Occipital lobe (tissue), 2 donors: ENCODE data around the gene SOCS1. TPM values are rescaled to one million over a fixed set of nuclear protein-coding genes. Genes with fewer than 3 reads are reported as not detected.

Experiments
- DNase-seq: peaks from one replicate; lab custom pipeline; 2025; lab: John Stamatoyannopoulos, UW
- total RNA-seq: library from RNA; depleted of rRNA; stranded (reverse); fragments of >200 nt; gene quantifications from one replicate; pipeline ENCODE4 v1.2.3, GENCODE V29; 2014

SOCS1 gene
- total RNA-seq, 1 donor from 2014 or later: not detected

DNA sequence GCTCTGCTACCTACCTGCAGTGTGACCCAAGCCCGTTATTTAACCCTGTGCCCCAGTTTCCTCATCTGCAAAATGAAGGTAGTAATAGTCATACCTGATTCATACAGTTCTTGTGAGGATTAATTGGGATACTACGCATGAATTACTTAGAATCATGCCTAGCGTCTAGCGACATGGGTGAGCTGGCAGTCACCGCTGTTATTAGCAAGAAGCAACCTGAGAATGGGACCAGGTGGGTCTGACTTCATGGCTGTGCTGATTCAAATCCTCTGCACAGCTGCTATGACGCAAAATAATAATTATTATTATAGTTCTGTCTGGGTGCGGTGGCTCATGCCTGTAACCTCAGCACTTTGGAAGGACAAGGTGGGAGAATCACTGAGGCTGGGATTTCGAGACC is 7.9 kb downstream of the SOCS1 start:
- DNase-seq: no peak

DNA sequence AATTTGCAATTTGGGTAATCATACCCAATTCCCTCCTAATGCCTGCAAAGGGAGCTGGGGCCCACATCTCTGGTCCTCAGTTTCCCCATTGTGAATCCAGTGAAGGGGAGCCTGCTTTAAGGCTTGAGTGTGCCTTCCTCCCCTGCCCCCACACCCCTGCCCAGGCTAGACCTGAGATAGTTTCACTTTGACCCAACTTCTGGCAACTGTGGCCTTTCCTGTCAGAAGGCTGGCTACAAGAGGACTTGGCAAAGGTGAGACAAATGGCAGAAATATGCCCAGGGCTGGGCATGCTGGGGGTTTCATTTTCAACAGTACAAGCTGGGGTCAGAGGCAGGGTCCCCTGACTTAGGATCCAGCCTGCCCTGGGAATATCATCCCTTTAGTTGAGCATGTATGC is 10.0 kb downstream of the SOCS1 start:
- no peak for DNase-seq

DNA sequence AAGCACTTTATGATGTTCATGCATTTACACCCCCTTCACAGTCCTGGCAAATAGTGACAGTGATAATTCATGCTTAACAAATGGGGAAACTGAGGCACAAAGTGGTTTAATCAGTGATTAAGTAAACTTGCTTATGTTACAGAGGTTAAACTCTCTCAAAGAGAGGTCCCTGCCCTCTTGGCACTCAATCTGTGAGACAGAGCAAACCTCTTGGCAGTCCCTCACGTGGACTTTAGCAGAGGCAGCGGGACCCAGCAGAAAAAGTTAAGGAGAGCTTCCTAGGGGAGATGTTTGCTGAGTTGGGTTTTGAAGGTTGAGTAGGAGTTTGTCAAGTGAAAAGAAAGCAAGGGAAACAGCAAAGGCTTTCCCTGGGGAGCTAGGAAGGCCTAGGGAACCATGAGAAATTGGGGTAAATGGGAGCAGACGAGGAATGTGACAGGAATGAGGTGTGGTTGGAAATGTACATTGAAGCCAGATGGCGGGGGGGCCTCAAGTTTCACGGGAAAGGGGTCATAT is 10.7 kb downstream of the SOCS1 start:
- no peak for DNase-seq

DNA sequence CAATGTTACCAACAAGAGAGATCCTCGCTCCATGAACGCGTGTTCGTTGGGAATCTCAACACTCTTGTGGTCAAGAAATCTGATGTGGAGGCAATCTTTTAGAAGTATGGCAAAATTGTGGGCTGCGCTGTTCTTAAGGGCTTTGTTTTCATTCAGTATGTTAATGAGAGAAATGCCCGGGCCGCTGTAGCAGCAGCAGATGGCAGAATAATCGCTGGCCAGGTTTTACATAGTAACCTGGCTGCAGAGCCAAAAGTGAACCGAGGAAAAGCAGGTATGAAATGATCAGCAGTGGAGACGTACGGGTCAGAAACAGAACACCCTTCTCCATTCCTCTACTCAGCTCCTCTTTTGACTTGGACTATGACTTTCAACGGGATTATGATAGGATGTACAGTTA is 13.3 kb downstream of the SOCS1 start:
- no peak for DNase-seq

DNA sequence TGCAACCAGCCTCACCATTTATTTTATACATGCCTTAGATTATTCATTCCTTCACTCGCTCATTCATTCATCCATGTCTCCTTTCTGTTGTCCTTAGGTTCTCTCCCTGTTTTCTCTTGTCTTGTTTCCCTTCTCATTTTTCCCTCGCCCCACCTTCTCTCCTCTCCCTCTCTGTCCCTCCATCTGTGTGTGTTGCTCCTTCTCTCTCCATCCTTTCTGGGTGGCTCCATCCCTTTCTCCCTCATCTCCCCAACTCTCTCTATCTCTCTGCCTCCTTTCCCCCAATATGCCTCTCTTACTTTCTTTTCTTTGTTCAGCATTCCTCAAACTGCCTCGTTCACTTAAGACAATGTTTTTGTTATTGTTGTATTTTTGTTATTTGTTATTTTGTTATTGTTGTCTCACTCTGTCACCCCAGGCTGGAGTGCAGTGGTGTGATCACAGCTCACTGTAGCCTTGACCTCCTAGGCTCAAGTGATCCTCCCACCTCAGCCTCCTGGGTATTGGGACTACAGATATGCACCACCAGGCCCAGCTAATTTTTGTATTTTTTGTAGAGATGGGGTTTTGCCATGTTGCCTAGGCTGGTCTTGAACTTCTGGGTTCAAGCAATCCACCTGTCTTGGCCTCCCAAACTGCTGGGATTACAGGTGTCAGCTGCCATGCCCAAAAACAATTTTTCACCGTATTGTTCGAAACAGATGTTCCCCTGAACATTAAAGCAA is 14.4 kb downstream of the SOCS1 start:
- DNase-seq: no peak

DNA sequence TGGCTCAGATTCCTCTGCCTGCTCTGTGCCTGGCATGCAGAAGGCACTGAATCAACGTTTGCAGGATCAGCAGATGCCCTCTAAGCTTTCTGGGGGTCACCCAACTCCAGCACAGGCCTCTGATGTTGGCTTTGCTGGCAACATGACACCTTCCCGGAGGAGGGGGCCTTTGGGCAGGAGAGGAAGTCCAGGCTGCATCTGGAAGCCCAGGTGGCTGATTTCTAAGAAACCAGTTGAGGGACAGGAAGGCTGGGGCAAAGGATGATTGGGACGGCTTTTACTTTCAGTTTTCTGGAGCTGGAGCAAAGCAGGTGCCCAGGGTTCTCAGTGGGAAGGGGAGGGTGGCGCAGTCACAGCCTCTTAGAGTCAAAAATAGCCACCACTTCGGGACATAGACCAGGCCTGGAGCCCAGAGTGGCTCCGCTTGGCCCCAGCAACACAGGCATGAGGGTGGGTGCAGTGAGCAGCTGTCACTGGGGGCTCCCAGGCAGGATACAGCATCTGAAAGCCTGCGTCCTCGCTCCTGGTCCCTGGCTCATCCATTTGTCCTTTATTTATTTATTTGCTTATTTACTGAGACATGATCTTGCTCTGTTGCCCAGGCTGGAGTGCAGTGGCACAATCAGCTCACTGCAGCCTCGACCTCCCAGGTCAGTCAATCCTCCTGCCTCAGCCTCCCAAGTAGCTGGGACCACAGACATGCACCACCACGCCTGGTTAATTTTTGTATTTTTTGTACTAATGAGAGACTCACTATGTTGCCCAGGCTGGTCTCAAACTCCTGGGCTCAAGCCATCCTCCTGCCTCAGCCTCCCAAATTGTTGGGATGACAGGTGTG is 15.1 kb downstream of the SOCS1 start:
- no peak for DNase-seq

DNA sequence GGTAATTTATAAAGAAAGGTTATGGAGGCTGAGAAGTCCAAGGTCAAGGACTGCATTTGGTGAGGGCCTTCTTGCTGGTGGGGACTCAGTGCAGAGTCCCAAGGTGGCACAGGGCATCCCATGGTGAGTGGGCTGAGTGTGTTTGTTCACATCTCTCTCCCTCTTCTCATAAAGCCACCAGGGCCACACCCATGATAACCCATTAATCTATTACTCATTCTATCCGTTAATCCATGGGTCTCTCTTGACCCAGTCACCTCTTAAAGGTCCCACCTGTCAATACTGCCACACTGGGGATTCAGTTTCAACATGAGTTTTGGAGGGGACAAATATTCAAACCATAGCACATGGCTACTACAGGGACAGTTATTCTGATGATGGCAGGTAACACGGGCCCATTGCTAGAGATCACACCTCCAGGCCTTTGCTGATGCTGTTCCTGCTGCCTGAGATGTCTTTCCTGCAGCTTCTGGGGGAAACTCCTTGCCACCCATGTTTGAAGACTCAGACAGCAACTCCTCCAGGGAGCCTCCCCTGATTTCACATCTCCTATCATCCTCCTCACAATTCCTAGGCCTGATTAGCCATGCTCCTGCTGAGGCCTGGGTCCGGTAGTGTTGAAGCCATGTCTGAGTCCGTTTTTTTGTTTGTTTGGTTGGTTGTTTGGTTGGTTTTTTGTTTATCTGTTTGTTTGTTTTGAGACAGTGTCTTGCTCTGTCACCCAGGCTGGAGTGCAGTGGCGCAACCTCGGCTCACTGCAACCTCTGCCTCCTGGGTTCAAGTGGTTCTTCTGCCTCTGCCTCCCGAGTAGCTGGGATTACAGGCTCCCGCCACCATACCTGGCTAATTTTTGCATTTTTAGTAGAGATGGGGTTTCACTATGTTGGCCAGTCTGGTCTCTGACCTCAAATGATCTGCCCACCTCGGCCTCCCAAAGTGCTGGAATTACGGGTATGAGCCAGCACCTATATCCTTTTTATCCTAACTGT is 16.1 kb downstream of the SOCS1 start:
- no peak for DNase-seq

DNA sequence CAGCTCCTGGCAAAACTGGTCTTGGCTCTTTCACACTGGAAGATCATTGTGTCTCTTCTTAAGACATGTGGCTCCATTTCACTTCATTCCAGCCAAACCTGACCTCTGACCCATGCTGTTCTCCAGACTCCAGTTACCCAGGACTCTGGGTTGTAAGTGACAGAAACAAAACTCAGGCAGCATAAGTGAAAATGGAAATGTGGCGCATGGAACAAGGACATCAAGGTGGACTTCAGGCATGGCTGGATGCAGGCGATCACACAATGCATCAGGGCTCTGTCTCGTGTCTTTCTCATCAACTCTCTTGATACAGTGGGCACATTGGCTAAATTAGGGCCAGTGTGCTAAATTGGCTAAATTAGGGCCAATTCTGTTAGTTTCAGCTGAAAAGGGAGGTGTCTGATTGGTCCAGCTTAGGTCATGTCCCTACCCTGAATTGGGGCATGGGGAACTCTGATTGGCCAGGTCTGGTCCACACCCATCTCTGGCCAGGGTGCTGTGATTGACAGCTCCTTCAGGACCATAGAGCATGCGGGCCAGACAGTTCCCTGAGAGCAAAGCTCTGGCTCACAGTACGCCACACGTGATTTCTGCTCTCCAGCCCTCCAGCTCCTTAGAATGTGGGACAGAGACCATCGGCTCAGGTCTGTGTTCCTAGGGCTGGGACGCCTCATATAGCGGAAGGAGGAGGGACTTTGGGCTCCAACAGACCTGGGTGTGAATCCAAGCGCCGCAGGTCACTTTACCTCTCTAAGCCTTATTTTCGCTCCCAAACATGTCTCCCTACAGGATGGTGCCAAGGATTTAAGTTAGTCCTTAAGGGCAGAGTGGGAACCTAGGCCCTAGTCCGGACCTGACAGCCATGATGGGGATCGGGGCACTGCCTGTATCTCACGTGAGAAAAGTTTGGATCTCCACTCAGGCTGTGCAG is 17.5 kb downstream of the SOCS1 start:
- no peak for DNase-seq

DNA sequence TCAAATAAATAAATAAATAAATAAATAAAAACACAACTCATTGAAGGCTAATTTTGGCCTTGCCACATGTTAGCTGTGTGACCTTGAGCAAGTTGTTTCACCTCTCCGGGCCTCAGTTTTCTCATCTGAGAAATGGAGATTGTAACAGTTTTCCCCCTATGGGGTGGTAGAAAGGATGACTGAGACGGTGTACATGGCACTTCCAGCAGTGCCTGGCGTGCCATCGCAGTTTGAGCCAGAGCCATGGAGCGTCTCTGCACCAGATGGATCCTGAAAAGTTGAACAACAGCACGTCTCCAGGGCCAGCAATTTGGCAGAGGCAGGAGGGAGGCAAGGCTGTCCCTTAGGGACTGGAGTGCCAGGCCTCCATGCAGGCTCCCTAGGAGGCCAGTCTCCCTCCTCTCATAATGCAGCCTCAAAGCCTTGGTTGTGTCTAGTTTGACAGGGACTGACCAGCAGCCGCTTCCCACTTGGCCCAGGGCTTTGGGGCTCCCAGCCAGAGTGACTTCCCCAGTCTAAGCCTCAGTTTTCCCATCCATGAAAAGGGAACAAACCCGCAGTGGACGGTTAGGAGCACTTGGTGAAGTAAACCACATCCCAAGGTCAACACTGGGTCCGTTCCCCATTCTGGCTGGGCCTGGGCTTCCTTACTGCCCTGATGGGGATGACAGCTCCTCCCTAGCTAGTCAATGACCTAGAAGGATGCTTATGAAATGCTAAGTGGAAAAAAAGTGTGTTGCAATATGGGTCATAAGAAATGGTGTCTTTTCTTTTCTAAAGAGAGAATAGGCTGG is 19.3 kb downstream of the SOCS1 start:
- DNase-seq: no peak

DNA sequence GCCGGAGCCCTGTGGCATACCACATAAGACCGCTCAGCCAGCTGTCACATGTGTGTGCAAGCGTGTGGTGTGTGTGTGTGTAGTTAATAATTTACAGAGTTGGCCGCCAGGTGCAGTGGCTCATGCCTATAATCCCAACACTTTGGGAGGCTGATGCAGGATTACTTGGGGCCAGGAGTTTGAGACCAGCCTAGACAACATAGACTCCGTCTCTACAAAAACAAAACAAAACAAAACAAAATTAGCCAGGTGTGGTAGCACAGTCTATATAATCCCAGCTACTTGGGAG is 20.4 kb downstream of the SOCS1 start:
- DNase-seq: no peak

DNA sequence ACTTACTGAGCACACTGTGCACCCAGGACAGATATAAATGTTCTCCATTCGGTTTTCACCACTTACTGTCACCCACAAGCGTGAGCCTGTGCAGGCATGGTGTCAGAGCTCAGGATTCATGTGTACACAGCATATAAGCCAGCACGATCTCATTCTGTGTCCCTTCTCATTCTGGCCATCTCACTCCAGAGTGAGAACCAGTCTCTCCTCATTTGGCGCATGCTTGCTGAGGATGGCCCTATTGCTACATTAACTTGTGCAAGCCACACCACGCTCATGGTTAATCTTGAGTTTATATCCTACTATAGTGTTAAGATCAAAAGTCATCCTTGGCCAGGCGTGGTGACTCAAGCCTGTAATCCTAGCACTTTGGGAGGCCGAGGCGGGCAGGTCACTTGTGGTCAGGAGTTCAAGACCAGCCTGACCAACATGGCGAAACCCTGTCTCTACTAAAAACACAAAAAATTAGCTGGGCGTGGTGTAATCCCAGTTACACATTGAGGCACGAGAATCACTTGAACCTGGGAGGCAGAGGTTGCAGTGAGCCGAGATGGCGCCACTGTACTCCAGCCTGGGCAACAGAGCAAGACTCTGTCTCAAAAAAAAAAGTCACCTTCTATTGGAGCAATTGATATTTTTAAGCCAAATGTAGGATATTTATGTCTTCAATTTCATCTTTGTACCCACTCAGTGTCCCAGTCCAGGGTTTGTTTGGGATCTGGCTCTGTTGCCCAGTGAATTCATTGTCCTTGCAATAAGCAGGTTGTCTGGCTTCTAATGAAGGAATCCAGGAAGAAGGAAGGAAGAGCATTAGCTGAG is 20.9 kb downstream of the SOCS1 start:
- DNase-seq: no peak

DNA sequence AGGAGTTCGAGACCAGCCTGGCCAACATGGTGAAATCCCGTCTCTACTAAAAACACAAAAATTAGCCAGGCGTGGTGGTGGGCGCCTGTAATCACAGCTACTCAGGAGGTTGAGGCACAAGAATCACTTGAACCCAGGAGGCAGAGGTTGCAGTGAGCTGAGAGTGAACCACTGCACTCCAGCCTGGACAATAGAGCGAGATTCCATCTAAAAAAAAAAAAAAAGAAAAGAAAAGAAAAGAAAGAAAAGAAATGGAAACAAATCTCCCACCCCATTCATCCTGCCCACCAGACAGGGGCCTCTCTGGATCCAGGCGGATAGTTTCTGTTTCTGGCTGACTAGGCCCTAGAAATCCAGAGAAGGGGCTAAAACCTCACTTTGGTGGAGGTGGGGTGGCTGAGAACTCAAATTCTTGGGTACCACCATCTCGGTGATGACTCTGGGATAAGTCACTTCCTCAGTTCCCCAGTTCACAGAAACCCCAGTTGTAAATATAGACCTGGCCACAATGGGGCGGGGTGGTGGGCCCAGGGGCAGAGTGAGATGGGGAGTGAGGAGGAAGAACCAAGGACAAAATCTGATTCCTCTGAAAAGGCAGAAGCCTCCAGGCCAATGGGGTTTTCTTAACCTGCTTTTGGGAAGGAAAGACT is 22.2 kb downstream of the SOCS1 start:
- DNase-seq: no peak

DNA sequence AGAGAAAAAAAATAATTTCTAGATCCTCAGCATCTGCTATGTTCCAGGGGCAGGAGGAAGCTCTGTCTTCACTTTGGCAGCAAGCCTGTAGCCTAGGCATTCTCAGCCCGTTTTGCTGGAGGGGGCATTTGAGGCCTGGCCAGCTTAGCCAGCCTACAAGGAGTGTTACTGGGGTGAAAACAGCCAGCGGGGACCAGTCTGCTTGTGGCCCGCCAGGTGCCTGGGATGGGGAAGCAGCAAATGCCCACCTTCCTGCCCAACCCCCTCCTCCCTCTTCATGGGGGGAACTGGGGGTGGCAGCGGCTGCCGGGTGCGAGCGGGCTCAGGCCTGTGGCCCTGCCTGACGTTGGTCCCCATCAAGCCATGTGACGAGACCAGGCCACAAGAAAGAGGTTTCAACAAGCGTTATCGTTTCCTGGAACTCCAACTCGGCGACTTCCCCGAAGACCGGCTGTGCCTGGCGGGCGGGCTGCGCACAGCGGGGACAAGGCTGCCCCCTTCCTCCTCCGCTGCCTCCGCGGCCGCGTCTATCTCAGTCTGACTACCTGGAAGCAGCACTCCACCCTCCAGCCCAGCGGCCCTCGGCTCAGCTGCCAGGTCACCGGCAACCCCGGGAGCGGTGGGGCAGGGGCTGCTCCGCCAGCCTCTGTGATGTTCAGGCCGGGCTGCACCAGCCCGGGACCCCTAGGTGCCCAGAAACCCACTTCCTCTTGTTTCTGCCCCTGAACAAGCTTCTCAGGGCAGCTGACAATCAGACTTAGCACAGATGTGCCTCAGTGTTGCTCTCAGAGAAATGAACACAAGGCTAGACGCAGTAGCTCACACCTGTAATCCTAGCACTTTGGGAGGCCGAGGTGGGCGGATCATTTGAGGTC is 22.9 kb downstream of the SOCS1 start:
- DNase-seq: no peak

DNA sequence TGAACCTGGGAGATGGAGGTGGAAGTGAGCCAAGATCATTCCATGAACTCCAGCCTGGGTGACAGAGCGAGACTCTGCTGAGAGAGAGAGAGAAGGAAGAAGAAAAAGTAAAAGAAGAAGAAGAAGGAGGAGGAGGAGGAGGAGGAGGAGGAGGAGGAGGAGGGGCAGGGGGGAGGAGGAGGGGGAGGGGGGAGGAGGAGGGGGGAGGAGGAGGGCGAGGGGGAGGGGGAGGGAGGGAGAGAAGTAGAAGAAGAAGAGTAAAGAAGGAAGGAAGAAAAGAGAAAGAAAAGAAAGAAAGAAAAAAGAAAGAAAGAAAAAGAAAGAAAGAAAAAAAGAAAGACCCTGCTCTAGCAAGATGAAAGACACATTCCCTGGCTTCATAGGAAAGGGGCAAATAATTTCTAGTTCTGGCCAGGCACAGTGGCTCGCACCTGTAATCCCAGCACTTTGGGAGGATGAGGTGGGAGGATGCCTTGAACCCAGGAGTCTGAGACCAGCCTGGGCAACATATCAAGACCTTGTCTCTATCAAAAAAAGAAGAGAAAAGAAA is 23.6 kb downstream of the SOCS1 start:
- DNase-seq: no peak

DNA sequence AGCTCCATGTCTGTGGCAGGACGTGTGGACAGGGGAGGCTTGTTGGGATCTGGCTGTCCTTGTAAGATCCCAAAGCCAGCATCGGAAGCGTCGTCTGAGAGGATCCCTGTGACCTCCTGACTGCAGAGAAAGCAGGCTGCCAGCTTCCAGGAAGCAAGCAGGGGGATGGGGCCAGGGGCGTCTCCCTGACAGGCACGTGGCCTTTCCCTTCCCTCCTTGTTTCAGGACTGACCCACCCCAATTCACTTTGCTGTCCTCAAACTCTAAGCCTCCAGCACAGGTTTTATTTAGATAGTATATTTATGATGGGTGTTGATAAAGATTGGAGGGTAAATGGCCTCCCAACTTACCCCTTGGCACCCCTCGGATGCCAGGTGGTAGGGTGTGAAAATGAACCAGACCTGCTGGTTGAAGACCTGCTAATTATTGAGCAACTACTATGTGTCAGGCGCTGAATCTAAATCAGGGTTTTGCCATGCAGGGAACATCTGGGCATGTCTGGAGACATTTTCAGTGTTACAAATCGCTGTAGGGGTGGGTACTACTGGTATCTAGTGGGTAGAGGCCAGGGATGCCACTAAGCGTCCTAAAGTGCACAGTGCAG is 24.5 kb downstream of the SOCS1 start:
- no peak for DNase-seq

DNA sequence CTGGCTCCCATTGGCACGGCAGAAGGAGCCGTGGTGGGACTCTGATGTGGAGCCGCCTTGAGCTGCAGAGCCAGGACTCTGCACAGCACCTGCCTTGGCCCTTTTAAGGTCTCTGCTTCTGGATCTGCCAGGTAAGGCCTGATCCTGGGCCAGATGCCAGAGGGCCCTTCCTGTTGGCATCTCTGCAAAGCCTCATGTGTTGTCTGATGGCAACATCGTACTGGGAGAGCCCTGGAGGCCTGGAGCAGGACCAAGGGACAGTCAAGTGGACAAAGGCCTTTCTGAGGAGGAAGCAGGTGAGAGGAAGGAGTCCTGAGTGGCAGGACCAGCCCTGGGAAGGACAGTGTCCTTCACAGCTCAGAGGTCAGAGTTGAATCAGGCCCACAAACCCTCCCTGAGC is 26.1 kb downstream of the SOCS1 start:
- DNase-seq: no peak

DNA sequence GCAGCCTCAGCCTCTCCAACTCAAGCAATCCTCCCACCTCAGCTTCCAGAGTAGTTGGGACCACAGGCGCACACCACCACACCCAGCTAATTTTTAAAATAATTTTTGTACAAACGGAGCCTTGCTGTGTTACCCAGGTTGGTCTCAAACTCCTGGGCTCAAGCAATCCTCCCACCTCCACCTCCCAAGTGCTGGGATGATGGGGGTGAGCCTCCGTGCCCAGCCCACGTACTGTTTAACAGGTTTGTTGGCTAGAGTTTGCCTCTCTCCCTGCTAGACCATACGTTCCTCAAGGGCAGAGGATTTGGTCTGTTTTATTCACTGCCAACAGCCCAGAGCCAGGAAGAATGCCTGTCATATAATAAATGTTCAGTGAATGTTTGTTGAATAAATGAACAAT is 26.6 kb downstream of the SOCS1 start:
- DNase-seq: no peak
